Adrenal gland (tissue), 12 donors: ENCODE results near the gene NDUFAF2. TPM values are rescaled to one million over a fixed set of nuclear protein-coding genes. Genes with fewer than 3 reads are reported as not detected.

Experiments used
- DNase-seq, 7 donors: peaks; one replicate each; pipeline ENCODE4 v3.0.0-alpha.2; 2019 to 2020
- H3K27ac ChIP-seq, 5 donors: fragments of 200-600 bp; sonication (generic) in 4 of 5; 1 replicate in 3 of 5; 2 replicates in 2 of 5; pipeline versions ENCODE4 v1.5.1 to v1.8.0; 2016 to 2020; ENCODE audit warnings: mild to moderate bottlenecking in 1 of 5
- H3K27me3 ChIP-seq: fragments of 200-600 bp; 2 replicates; pipeline ENCODE4 v1.8.0; 2021
- H3K36me3 ChIP-seq, 2 donors: fragments of 200-600 bp; replicated peaks in 1 of 2; 1 replicate in 1 of 2; 2 replicates in 1 of 2; pipeline versions ENCODE4 v1.5.1 to v1.8.0; 2018 to 2022
- H3K4me1 ChIP-seq, 2 donors: fragments of 200-600 bp; replicated peaks in 1 of 2; 1 replicate in 1 of 2; 2 replicates in 1 of 2; pipeline versions ENCODE4 v1.5.1 to v1.8.0; 2018 to 2021
- H3K4me3 ChIP-seq, 4 donors: fragments of 200-600 bp; sonication (generic) in 3 of 4; one replicate each; pipeline ENCODE4 v1.5.1; 2016 to 2018
- H3K9me3 ChIP-seq, 3 donors: fragments of 200-600 bp; sonication (generic) in 1 of 3; replicated peaks in 1 of 3; 1 replicate in 2 of 3; 2 replicates in 1 of 3; pipeline versions ENCODE4 v1.5.1 to v1.8.0; 2016 to 2021
- POLR2A ChIP-seq, 2 donors: fragments of 450-650 bp; IDR thresholded peaks; one replicate each; pipeline ENCODE4 v1.6.1; 2017; ENCODE audit warnings: antibody characterized with exemption in 2 of 2, mild to moderate bottlenecking in 2 of 2, moderate library complexity in 1 of 2
- WGBS, 4 donors: extraction: QIAGEN DNeasy Blood & Tissue Kit in 2 of 4; methylation state at CpG; one replicate each; pipeline versions ENCODE4 v1.1.5 to v1.1.7; 2013 to 2017; 5-methylcytosine and 5-hydroxymethylcytosine counted together
- intact Hi-C, 2 donors: fragments of 100-400 bp; cut with DNase I; formaldehyde crosslinking; loops; one replicate each; pipeline versions ENCODE4 v1.14.1 to v1.15.0; 2022 to 2023
- polyA plus RNA-seq, 3 donors: library from polyadenylated mRNA; stranded (reverse); fragments of 200-250 nt in 2 of 3; fragments of 350-450 nt in 1 of 3; fragmentation: Illumina TruSeq in 1 of 3; extraction: RNeasy Lipid Tissue Mini Kit (QIAGEN cat#74804) in 1 of 3; gene quantifications; one replicate each; pipeline ENCODE4 v1.2.3, GENCODE V29; 2013 to 2014
- total RNA-seq, 9 donors: library from RNA; depleted of rRNA in 4 of 9; stranded (reverse); fragments of >200 nt in 4 of 9; fragments of 120-200 nt in 1 of 9; fragmentation: NEBNext Ultra II Directional in 1 of 9; extraction: Animal tissue kit (Norgen Biotek cat#: 25700) in 1 of 9; gene quantifications; one replicate each; pipeline versions ENCODE4 v1.1.0 to v1.2.4, GENCODE V29; 2013 to 2023
- TF ChIP-seq, protein P1 (sequence below), 6 experiments: fragments of 450-650 bp in 4 of 6; fragments of 200-600 bp in 2 of 6; sonication (generic) in 1 of 6; IDR thresholded peaks; 1 replicate in 5 of 6; 2 replicates in 1 of 6; pipeline versions ENCODE4 v1.5.1 to v1.8.0; 2016 to 2021; ENCODE audit warnings: antibody characterized with exemption in 6 of 6, mild to moderate bottlenecking in 2 of 6, moderate library complexity in 1 of 6
- donor health status: healthy with polysubstance abuse.
- donor health status: Bipolar disorder and iron deficiency.
- donor health status: DM: yes; HTN: yes; CAD: no.
- donor health status: DM: no; HTN: no; CAD: no.
- donor health status: DM: no; HTN: no; CAD: no.
- donor health status: DM: yes; HTN: yes; CAD: no.

The NDUFAF2 gene
- total and polyA plus RNA-seq, 12 donors, result 12.0 to 127 (median 31.2) TPM

DNA sequence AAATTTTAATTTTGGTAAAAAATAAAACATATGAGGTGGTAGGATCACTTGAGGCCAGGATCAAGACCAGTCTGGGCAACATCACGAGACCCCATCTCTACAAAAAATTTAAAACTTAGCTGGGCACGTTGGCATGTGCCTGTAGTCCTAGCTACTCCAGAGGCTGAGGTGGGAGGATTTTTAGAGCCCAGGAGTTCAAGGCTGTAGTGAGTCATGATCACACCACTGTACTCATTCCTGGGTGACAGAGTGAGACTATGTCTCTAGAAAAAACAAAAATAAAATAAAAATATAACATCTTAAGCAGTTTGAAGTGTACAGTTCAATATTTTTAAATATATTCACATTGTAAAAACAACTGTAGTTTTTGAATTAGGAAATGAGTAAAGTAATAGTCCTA lies 108.9 kb downstream of the NDUFAF2 start:
- 19 to 49% (median 39%) methylated on average over 2 of the region's 2 CpGs for WGBS, 4 donors
- Histone ChIP-seq H3K27ac (no peak overlapping the region), H3K4me1 (peaks cover 3 to 9% of the 10 kb centered on the region in 2 donors), H3K27me3 (no peaks in the 10 kb centered on the region), H3K36me3 (no peaks in the 10 kb centered on the region), H3K9me3 (no peaks in the 10 kb centered on the region), H3K4me3 (no peak overlapping the region)
- peak in 4 of 7 donors; percentile 13 to 23 (median 19) for DNase-seq
- TF ChIP-seq POLR2A (IDR thresholded peaks at IDR 0.05), result no peak
- TF ChIP-seq, protein P1, sequence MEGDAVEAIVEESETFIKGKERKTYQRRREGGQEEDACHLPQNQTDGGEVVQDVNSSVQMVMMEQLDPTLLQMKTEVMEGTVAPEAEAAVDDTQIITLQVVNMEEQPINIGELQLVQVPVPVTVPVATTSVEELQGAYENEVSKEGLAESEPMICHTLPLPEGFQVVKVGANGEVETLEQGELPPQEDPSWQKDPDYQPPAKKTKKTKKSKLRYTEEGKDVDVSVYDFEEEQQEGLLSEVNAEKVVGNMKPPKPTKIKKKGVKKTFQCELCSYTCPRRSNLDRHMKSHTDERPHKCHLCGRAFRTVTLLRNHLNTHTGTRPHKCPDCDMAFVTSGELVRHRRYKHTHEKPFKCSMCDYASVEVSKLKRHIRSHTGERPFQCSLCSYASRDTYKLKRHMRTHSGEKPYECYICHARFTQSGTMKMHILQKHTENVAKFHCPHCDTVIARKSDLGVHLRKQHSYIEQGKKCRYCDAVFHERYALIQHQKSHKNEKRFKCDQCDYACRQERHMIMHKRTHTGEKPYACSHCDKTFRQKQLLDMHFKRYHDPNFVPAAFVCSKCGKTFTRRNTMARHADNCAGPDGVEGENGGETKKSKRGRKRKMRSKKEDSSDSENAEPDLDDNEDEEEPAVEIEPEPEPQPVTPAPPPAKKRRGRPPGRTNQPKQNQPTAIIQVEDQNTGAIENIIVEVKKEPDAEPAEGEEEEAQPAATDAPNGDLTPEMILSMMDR (IDR thresholded peaks at IDR 0.05), result no peak
- intact Hi-C loops, result loop anchor here in 1 of 2 donors (10.0 kb wide), 1 partner anchor 881 kb away; no protein-coding TSS in a partner anchor

DNA sequence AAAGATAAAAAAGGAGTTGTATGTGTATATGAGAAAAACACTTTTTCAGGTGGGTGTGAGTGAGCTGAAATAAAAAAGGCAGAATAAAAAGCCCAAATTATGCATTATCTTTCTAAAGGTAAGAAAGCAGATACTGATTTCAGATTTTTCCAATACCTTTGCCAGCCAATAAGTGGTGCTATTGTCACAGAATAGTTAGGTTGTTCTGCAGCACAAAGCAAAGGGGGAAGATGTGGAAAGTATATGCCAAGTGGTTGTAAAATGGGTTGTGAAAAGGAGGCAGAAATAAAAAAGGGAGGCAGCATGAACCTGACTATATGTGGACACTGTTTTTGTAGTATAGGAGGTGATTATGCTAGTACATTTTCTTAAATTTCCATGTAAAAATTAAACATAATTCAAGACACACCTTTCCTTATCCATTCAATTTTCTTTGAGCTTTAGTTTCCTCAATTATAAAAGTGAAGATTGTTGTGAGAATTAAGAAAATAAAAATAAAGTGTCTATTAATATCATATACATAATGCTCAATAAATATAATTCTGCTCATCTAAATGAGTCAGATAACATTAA lies 110.5 kb downstream of the NDUFAF2 start:
- no peak for TF ChIP-seq POLR2A (IDR thresholded peaks at IDR 0.05)
- TF ChIP-seq, protein P1 (IDR thresholded peaks at IDR 0.05), result peak; percentile 42 to 69 (median 62)
- H3K27ac ChIP-seq, result no peak overlapping the region
- intact Hi-C loops, result loop anchor here in 1 of 2 donors (10.0 kb wide), 1 partner anchor 879 kb away; no protein-coding TSS in a partner anchor
- H3K36me3 ChIP-seq, result no peaks in the 10 kb centered on the region
- H3K27me3 ChIP-seq, result no peaks in the 10 kb centered on the region
- no peaks in the 10 kb centered on the region for H3K9me3 ChIP-seq
- no peak overlapping the region for H3K4me3 ChIP-seq
- peaks cover 3 to 8% of the 10 kb centered on the region in 2 donors for H3K4me1 ChIP-seq
- no peak for DNase-seq

DNA sequence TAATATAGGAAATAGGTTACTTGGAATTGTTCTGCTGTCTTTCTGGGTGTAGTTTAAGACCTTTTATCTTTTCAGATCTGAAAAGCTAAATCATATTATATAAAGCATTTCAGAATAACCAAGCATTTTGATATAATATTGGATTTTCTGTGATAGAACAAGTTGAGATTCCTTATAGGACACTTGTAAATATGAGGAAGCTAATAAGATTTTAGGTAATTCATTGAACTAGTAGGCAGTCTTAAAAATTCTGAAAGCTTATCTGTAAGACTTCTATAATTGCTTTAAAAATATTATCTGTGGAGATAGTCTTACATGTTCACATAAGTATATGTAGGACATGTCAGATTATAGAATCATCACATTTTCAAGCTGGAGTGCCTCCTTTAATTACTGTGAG lies 114.5 kb downstream of the NDUFAF2 start:
- H3K27me3 ChIP-seq, result no peaks in the 10 kb centered on the region
- no peak overlapping the region for H3K27ac ChIP-seq
- no peak for TF ChIP-seq POLR2A (IDR thresholded peaks at IDR 0.05)
- TF ChIP-seq, protein P1 (IDR thresholded peaks at IDR 0.05), result no peak
- no peak for DNase-seq
- intact Hi-C loops, result loop anchor here in 1 of 2 donors (10.0 kb wide), 1 partner anchor 875 kb away; no protein-coding TSS in a partner anchor
- H3K4me3 ChIP-seq, result no peak overlapping the region
- H3K9me3 ChIP-seq, result no peaks in the 10 kb centered on the region
- H3K4me1 ChIP-seq, result no peaks in the 10 kb centered on the region
- no peaks in the 10 kb centered on the region for H3K36me3 ChIP-seq

DNA sequence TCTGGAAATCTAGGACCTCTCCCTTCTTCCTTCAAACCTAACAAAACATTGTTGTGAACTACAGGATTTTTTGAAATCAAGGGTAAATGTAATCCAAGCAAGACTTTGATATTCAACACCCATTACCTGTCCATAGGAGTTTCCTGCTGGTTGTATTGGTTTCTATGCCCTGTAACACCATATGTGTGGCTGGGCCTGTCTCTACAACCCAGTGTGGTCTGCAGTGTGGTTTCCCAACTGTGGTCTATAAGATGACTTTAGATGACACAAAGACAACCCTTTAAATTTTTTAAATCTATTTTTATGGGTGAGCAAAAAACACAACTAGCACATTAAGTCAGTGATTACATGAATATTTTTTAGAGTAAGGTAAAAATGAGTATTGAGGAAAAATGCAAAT lies 124.1 kb downstream of the NDUFAF2 start:
- Histone ChIP-seq H3K27me3 (no peaks in the 10 kb centered on the region), H3K9me3 (no peaks in the 10 kb centered on the region), H3K36me3 (no peaks in the 10 kb centered on the region), H3K4me1 (no peaks in the 10 kb centered on the region), H3K4me3 (no peak overlapping the region), H3K27ac (no peak overlapping the region)
- DNase-seq, result no peak
- TF ChIP-seq POLR2A (IDR thresholded peaks at IDR 0.05), result no peak
- TF ChIP-seq, protein P1 (IDR thresholded peaks at IDR 0.05), result no peak
- intact Hi-C loops, result no loop called here
